ENCODE results near the gene TNPO1.

GRCh38 chr5:72814104-72814503, 2.4 kb upstream of the TNPO1 start:
- TF ChIP-seq WRNIP1 (IDR thresholded peaks at IDR 0.05; ENCODE audit: borderline replicate concordance, low read depth, low read length) (no peak), ZBTB33 (IDR thresholded peaks at IDR 0.05) (no peak), YY1 (IDR thresholded peaks at IDR 0.05; ENCODE audit: low read depth, low read length) (no peak)

All from GM12878 (cell line).